ENCODE data around the gene BACH1.

Gene BACH1

DNA sequence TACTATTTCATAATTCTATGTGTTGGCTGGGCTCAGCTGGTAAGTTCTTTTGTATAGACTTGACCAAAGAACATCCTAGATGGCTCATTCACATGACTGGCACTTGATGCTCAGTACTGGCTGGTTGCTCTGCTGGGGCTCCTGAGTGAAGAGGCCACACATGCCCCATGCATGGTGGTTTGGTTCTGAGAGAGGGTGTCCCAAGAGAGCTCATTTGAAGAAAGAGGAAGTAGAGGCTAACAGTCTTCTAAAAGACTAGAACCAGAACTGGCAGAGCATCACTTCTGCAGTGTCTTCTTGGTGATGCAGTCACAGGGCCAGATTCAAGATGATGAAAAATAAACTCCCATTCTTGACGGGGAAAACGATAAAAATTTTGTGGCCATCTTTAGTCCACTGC lies 5.2 kb upstream of the BACH1 start:
- DNase-seq (ENCODE audit: low read depth in 2 of 2): no peak

DNA sequence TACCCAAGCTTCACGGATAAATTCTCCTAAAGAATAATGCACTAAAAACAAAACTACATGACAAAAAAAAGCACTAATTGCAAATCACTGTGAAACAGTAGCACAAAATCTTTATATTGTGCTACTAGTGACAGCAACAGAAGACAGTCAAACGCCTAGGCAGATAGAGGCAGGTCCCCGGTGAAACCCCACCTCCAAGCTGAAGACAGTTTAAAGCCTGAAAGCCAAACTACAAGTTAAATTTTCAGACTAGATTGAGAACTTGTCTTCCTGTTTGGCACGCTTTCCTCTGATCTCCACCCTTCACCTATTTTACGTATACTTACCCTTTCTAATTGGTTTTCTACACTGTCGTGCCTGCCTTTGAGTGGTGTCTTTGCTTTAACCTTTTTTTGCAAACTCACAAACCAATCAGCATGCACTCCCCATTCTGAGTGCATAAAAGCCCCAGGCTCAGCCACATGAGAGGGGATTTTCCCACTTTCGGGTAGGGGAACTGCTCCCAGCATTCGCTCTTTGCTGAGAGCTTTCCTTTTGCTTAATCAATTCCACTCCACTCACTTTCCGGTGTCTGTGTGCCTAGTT lies 3.6 kb upstream of the BACH1 start:
- DNase-seq (ENCODE audit: low read depth in 2 of 2): peak in 1 of 2 donors; percentile 11

DNA sequence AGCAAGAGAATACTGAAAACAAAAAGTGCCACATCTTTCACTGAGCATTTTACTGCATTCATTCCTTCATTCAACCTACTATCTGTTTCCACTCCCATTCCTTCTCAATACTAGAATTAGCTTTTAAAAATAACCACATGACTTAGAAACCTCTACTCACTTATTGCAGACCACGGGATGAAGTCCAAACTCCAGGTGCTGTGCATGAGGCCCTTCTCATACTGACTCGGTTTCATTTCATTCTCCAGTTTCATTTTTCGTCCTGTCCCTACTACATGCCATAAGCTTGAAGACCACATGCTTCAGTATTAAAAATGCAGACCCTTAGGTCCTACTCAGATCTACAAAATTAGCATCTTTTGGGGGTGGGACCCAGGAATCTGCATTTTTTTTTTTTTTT lies 2.3 kb upstream of the BACH1 start:
- no peak for DNase-seq (ENCODE audit: low read depth in 2 of 2)

DNA sequence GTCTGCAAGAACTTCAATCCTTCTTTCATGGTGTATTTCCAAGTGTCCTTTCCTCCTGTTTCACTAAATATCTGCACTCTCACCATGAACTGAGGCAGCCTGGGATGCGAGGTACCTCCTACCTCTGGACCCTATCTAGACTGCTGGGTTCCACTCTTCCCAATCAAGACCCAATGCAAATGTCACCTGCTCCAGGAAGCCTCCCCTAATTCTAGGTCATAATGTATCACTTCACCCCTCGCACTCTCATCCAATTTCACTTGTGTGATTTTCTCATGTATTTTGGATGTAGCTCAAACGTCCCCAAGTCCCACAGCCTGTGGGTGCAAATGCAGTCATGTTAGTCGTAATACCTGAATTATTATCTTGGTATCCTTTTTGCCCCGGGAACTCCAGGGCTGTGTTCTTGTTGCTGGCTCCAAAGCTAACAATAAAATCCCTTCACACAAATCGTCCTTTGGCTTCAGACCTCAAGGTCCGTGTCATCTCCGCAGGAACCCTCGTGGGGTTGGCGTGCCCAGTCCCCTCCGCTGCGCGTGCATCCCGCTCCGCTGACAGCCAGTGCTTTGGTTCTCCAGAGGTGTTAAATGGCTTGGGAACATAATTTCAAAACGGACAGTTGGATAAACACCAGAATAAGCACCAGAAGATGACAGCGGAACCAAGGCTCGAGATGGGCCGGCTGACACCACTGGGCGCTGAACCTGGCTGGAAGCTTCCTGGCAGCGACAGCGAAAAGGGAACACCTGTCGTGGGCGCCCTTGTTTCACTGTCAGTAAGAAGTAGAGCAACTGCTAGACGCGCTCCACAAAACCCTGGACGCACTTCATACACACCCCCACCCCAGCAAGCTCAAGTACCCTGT lies 1.0 kb upstream of the BACH1 start:
- DNase-seq (ENCODE audit: low read depth in 2 of 2): no peak

DNA sequence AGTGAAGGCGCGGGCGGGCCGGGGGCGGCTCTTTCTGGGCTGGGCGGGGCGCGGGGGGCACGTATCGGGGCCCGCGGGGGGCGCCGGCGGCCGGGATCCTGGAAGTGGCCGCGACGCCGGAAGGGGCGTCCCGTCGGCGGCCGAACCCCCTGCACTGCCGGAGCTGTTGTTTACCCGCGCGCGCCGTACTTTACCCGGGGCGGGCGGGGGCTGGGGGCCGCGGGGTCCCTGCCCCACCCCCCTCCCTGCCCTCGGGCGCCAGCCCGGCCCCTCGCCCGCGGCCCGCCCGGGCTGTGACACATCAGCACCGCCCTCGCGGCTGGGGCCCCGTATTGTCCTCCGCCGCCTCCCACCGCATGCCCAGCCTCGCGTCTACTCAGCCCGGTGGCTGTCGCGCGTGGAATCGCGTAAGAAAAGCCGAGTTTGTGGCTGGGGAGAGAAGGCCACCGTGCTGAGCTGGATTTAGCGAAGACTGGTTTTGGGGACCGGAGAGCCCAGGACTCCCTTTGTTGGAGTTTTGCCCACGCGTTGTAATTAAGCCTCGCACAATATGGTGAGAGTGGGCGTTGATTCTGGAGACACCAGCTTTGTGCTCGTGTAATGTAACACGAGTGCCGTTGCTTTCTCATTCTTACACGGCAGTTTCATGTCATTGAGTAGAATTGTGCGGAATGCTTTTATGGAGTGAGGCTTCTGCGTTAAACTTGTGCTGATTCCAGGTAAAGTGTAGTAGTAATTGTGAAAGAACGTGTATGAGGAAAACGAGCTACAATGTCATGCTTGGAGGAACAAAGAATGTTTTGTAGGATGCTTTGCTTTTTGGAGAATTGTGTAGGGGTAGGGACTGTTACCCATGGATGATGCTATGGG lies 559 bp downstream of the BACH1 start:
- DNase-seq (ENCODE audit: low read depth in 2 of 2): peak; percentile 23 to 44

DNA sequence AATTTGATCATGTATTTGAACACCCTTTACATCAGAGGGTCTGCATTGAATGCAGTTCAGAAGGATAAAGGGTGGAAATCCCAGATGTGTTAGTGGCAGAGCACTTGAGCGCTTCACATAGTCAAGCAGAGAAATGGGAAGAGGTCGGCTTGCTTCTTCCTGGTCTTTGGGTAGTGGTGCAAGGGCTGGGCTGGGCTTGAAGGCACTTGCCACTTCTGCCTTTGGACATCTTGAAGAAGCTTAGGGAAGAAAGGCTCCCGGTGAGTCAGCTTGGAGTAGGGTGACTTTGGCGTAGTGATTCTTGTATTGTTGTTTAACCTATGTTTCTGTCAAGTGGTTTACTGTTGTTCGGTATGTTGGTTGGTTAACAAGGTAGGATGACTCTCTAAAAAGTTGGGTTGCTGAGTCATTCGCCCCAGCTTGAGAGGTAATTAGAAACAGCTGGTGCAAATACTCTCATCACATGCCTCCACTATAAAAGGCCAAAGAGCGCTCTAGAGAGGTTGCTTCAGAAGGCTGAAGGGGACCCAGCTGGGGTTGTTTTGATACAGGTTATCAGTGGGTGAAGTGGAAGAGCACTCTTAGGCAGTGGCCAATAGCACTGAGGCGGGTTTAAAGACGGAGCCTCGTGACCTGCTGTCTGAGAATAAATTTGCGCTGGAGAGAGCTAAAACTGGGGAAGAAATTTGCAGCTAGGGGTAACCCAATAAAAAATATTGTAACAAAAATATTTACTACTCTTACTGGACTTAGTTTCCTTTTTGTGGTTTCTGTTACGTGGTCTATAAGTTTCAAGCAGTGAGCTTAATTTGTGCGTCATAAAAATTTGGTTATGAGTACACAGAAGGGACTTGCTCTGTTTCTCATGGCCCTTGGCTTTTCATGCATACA lies 1.4 kb downstream of the BACH1 start:
- peak in 1 of 2 donors; percentile 11 for DNase-seq (ENCODE audit: low read depth in 2 of 2)

DNA sequence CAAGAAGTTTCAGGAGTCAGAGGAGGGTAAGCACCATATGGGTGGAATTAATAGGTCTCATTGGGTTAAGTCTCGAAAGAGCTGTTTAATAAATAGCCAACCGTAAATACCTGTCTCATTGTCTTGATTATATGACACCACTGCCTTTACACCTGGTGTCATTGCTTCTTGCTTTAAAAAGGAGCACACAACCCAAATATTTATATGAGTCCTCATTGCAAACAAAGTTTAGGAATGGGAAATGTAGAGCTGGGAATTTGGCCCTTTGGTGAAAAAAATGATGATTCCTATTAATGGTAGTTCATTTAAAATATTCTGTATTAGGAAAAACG lies 2.1 kb downstream of the BACH1 start:
- DNase-seq (ENCODE audit: low read depth in 2 of 2): no peak

DNA sequence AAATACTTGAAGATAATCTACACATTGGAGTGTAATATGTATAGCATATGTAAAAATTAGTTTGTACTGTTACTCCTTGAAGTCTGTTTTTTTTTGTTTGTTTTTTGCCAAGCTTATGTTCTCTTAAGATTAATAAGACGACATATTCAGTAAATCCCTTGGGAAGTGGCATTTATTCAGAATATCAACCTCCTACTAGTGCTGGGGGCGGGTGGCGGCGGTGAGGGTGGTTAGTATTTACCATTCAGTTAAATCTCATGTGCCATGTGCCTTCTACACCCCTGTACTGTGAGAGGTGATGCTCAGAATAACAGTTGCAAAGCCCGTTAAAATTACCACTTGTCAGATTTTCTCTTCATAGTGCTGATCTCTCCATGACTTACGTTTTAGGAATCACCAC lies 3.0 kb downstream of the BACH1 start:
- DNase-seq (ENCODE audit: low read depth in 2 of 2): no peak

DNA sequence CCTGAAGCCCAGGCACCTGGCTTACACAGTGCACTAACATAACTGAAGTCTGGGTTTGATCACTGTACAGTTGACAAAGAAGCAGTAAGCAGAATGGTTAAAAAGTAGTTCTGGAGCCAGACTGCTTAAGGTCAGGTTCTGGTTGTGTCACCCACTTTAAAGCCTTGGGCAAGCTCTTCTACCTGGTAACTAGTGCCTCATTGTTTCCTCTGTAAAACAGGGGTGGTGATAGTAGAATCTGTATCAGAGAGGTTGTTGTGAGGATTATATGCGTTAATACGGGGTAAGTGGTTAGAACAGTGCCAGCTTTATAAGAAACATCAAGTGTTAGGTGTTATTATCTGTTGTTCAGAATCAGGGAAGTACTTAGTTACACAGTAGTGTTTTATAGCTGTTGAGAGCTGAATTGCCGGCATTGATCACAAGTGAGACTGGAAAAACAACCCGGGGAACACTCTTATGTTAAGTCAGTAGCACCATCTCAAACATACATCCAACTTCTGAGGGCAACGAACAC lies 3.7 kb downstream of the BACH1 start:
- DNase-seq (ENCODE audit: low read depth in 2 of 2): no peak

DNA sequence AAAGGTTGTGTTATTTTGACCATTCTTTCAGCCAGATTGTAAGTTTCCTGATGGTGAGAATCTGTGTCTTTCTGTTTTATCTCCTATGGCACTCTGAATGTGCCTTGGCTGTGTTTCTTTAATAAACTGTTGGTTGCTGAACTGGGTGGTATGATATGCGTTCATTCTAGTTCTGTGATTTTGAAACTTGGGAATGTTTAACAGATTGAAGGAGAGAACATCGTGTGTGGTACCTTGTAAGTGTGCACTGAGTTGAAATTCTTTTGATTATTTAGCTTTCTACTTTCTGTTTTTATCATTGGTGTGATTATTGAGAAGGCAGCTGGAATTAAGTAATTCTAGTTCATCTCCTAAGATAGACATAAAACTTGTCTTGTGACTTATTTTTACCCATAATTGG lies 4.6 kb downstream of the BACH1 start:
- no peak for DNase-seq (ENCODE audit: low read depth in 2 of 2)

DNA sequence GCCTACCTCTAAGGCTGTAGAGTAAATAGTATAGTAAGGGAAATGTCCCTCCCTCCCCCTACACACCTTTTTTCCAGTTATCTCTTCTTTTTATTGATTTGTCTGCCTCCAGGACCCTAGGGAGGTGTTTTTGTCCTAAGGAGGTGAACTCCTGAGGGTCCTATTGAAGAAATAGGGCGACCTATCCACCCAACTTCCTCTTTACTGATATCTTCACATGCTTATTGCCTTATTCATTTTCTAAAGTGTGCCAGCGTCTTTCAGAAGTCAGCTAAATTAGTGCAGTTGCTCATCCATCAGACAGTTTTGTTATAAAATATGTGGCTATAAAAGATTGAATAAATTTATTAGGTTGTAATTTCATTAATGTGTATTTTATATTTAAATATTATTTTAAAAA lies 5.9 kb downstream of the BACH1 start:
- no peak for DNase-seq (ENCODE audit: low read depth in 2 of 2)

DNA sequence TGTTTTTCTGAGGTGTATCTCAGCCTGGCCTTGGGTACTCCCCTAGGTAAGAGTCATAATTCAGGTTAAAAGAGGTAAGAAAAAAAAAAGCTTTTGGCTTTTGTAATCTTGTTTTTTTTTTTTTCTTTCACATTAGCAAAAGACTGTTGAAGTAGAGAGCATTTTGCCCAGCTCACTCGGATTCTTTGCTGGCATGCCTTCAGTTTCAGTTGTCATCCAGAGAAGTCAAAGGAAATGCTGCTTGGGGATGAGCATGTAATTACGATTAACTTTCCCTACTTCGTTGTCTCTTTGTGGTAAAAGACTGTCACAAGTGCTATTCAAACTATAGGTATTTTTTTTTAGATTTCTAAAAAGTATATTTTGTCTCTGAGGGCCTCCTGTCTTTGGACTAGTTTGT lies 6.3 kb downstream of the BACH1 start:
- DNase-seq (ENCODE audit: low read depth in 2 of 2): no peak

DNA sequence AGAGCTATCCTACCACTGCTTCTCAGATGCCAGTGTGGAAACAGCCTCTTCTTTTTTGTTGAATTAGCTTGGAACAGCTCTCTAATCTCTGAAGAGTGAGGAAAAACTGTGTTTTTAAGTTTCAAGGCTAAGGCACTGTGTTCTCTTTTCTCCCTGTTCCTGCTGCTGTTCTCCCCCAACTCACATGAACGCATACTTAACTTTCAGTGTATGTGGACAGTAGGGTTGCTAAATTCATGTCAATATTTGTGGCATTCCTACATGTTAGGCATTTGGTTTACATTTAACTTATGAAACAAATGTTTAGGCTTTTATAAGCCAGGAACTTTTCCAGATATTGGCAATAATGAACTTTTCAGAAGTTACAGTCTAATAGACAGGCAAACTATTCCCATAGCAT lies 6.8 kb downstream of the BACH1 start:
- no peak for DNase-seq (ENCODE audit: low read depth in 2 of 2)

DNA sequence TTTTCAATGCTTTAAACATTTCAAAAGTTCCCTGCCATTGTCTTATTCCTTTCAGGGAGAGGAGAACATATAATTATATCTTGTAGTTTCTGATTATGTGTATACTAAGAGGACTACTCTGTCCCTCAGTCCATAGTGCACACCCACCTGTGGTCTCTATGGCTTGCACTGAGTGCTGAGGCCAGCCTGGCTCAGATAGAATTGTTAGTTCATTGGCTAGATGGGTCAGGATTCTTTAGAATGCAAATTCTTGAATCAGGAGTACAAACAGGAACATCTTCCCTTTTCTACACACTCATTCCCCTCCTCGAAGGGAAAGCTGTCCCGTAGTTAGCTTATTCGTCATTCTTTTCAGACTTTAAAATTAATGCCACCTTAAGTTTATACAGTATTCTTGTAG lies 8.2 kb downstream of the BACH1 start:
- DNase-seq (ENCODE audit: low read depth in 2 of 2): no peak

DNA sequence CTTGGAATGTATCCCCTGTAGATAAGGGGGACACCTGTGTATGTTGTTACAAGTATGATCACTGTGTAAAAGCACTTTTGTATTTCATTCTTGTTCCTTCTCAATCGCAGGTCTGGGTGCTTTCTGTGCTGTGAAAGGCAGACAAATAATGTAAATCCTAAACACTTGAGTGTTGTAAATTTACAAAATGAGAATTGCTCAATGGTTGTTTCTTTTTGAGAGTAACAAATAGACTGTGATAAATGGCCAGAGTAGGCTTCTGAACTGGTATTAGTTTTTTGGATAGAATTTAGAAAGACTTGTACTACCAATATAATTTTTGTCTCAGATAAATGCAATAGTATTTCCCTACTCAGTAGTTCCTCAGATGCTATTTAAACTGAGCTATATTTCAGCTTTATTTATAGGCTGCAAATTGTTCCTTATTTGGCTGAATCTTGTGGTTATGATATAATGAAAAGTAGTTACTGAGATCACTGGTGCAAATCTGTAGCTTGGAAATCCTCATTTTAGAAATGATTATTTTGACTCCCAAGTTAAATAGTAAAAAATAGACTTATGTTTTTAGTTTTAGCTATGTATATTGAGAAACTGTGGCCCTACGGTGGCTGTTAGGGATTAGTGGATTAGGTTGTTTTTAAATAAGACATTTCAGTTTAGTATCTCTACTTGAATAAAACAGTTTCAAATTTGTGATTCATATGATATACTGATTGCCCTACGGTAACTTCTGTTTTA lies 9.2 kb downstream of the BACH1 start:
- no peak for DNase-seq (ENCODE audit: low read depth in 2 of 2)

DNA sequence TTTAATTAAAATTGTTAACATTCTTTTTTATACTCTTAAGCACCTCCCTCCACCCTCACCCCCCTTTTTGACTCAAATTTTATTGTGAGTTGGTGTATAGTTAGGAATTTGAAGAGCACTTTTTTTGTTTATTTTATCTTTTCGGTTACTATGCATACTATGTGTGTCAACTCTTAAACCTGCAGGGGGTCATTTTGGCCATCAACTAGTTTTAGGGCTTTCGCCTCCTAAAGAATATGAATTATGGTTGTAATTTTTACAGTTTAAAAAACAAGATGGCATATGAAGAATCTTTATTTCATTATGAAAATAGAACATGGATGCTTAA lies 9.7 kb downstream of the BACH1 start:
- DNase-seq (ENCODE audit: low read depth in 2 of 2): no peak

DNA sequence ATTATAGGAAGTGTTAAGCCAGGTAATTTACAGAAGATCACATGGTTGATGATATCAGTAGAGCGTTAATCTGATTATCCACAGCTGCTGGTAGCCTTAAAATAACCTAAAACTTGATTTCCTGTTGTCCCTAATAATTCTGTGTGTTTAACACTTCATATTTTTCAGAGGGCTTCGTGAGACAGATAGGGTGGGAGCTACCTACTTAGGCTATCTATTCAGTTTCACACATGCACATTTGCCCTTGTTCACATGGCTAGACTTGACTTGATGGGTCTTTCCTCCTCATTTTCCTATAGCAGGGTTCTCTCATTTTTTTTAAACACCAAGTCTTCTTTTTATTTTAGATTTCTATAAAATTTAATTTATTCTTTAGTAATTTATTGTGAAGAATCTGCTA lies 11.0 kb downstream of the BACH1 start:
- DNase-seq (ENCODE audit: low read depth in 2 of 2): no peak

DNA sequence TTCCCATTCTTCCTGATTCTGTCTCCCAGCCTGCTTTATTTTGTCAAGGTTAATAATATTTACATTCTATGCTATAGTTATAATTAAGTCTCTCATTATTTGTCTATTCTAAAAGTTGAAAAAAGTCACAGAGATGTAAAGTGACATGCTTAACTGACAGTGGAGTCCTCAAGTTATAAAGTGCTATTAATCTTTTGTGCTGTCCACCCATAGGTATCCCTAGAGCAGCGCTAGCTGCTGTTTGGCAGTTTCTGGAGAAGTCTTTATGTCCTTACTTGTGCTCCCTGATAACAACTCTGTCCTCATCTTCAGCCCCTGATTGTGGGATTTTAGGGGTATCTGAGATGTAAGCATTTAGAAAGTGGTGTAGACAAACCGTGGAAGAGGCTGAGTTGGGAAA lies 13.1 kb downstream of the BACH1 start:
- DNase-seq (ENCODE audit: low read depth in 2 of 2): no peak

DNA sequence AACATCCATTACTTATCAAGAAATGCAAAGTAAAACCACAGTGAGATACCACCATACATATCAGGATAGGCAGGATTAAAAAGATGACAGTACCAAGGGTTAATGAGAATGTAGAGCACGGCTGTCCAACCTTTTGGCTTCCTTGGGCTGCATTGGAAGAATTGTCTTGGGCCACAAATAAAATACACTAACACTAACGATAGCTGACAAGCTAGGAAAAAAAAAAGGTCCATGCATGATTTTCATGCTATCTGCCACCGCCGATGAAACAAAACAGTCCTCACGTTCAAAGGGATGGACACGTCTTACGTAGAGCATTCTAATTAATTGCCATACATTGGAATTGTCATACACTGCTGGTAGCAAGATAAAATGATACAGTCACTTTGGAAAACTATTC lies 14.3 kb downstream of the BACH1 start:
- DNase-seq (ENCODE audit: low read depth in 2 of 2): no peak

DNA sequence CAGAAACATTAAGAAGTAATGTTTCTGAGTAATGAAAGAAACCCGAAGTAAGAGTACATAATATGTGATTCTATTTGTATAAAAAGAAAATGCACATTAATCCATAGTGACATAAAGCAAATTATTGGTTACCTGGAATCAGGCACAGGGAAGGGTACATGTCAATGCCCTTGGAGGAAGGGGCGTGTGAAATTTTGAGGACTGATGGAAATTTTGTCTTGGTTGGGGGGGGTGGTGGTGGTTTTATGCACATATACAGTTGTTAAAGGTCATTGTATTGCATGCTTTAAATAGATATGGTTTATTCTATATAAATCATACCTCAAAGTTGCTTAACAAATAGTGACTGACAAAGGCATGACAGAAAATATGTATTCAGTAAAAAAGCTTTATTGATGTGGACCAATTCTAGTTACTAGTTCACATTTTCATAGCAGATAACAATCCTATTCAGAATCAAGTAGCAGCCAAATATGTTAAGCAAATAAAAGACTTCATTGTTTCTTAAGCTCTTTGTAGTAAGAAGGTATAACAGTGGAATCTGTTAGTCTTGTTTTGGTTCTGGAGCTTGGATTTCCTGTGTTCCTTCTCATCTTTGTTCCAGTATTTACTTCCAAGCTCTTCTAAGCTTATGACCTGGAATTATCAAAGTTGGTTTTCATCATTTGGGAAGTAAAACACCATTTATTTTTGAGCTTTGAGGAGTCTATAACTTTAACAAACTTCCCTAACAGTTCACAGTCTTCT lies 15.1 kb downstream of the BACH1 start:
- DNase-seq (ENCODE audit: low read depth in 2 of 2): no peak

Measured in stimulated activated CD4-positive, alpha-beta T cell treated with anti-CD3 and anti-CD28 coated beads, Interleukin-1b, Interleukin-23, amount 100 ng/mL, for 1 hour (primary cell).